Prostate gland (tissue), 2 donors: Measurements from ENCODE around the gene DMBX1. TPM values are rescaled to one million over a fixed set of nuclear protein-coding genes. Genes with fewer than 3 reads are reported as not detected.

ENCODE experiments used
- DNase-seq: peaks from one replicate; pipeline ENCODE4 v3.0.0-alpha.2; 2019; ENCODE audit warnings: low spot score
- H3K27ac ChIP-seq, 2 donors: fragments of 200-600 bp; sonication (generic); 2 replicates each; pipeline ENCODE4 v1.5.1; 2017 to 2019
- H3K27me3 ChIP-seq: fragments of 200-600 bp; sonication (generic); replicated peaks from 2 replicates; pipeline ENCODE4 v1.5.1; 2019; ENCODE audit not compliant: insufficient read depth
- H3K36me3 ChIP-seq, 2 donors: fragments of 200-600 bp; sonication (generic); 1 replicate in 1 of 2; 2 replicates in 1 of 2; pipeline versions ENCODE4 v1.5.1 to v1.8.1; 2017 to 2019
- H3K4me1 ChIP-seq: fragments of 200-600 bp; sonication (generic); replicated peaks from 2 replicates; pipeline ENCODE4 v1.5.1; 2019
- H3K4me3 ChIP-seq, 2 donors: fragments of 200-600 bp; sonication (generic); 2 replicates each; pipeline ENCODE4 v1.5.1; 2017 to 2019
- H3K9me3 ChIP-seq: fragments of 200-600 bp; sonication (generic); 2 replicates; pipeline ENCODE4 v1.5.1; 2017
- CTCF ChIP-seq, 4 experiments: fragments of 200-600 bp in 2 of 4; fragments of 450-650 bp in 2 of 4; sonication (generic) in 2 of 4; IDR thresholded peaks; 1 replicate in 3 of 4; 2 replicates in 1 of 4; pipeline ENCODE4 v1.5.1; 2016 to 2019; ENCODE audit warnings: antibody characterized with exemption in 4 of 4, mild to moderate bottlenecking in 2 of 4, moderate library complexity in 2 of 4
- POLR2A ChIP-seq: fragments of 450-650 bp; IDR thresholded peaks from one replicate; pipeline ENCODE4 v1.6.1; 2016; ENCODE audit warnings: antibody characterized with exemption, mild to moderate bottlenecking
- POLR2AphosphoS5 ChIP-seq: sonication (generic); formaldehyde crosslinking; IDR thresholded peaks from one replicate; pipeline ENCODE4 v1.6.1; 2017; ENCODE audit warnings: antibody characterized with exemption
- WGBS: methylation state at CpG from one replicate; pipeline ENCODE4 v1.1.5; 2018; 5-methylcytosine and 5-hydroxymethylcytosine counted together
- intact Hi-C: fragments of 100-400 bp; cut with DNase I; formaldehyde crosslinking; loops from one replicate; pipeline ENCODE4 v1.14.2; 2022
- total RNA-seq, 2 donors: library from RNA; depleted of rRNA; stranded (reverse); fragments of >200 nt; gene quantifications; one replicate each; pipeline ENCODE4 v1.1.0, GENCODE V29; 2016

The DMBX1 gene
- total RNA-seq, 2 donors from 2014 or later, result not detected

- H3K9me3 ChIP-seq, result no peaks in the 10 kb centered on the region
- H3K4me3 ChIP-seq, result no peak overlapping the region
- intact Hi-C loops, result no loop called here
- TF ChIP-seq POLR2A, result no peak
- no peak for TF ChIP-seq CTCF (IDR thresholded peaks at IDR 0.05)
- peak; percentile 29 for TF ChIP-seq POLR2AphosphoS5
- H3K4me1 ChIP-seq, result peaks cover 5% of the 10 kb centered on the region
- no peak for DNase-seq
- H3K36me3 ChIP-seq, result no peaks in the 10 kb centered on the region
- WGBS, result 12% methylated on average over 44 of the region's 50 CpGs
- no peak overlapping the region for H3K27ac ChIP-seq
- H3K27me3 ChIP-seq, result peaks cover 46% of the 10 kb centered on the region
Measured at GRCh38 chr1:46490656-46491442, 1.2 kb downstream of the DMBX1 start.

DNA sequence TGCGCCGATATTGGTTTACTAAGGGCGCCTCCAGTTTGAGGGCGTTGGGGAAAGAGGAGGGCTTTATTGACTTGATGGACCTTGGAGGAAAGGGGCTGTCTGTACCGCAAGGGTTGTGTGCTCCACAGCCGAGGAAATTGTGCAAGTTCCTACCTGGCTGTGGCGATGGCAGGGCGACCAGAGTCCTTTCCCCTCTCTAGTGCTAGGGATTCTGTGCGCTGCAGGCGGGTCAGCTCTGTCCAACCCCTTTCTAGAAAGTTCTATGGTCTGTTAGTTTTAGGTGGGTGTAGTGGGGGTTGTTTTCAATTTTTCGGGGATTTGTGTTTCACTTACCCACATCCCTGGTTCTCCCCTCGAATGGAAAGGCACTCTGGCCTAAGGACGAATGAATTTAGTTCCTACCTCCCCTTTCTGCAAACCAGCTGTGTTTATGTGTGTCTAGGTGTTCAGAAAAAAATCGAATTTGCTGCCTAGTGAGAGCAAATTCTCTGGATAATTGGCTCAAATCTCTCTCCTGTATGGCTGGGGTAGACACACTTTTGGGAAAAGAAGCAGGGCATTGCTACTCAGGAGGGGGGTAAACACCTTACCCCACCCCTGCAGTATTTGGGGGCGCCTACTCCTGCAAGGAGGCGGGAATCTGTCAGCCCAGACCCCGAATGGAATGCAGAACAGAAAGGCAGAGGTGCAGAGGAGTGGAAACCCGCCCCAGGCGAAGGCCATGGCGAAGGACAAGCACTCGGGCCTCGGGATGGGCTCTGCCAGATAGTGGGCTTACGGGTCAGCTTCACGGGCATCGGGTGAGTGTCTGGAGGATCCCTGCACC, 2.0 kb downstream of the DMBX1 start:
- Histone ChIP-seq H3K9me3 (no peaks in the 10 kb centered on the region), H3K36me3 (no peaks in the 10 kb centered on the region), H3K4me1 (peaks cover 5% of the 10 kb centered on the region), H3K4me3 (no peak overlapping the region), H3K27ac (no peak overlapping the region), H3K27me3 (peaks cover 45% of the 10 kb centered on the region)
- no peak for DNase-seq
- WGBS, result 37% methylated on average over 25 of the region's 25 CpGs
- intact Hi-C loops, result no loop called here
- TF ChIP-seq POLR2A (no peak), POLR2AphosphoS5 (no peak), CTCF (IDR thresholded peaks at IDR 0.05) (no peak)

- Histone ChIP-seq H3K4me3 (no peak overlapping the region), H3K36me3 (no peaks in the 10 kb centered on the region), H3K4me1 (peaks cover 5% of the 10 kb centered on the region), H3K9me3 (no peaks in the 10 kb centered on the region), H3K27ac (no peak overlapping the region), H3K27me3 (peaks cover 45% of the 10 kb centered on the region)
- TF ChIP-seq CTCF (IDR thresholded peaks at IDR 0.05) (no peak), POLR2A (no peak)
- 66% methylated on average over 11 of the region's 11 CpGs for WGBS
- no peak for DNase-seq
- intact Hi-C loops, result no loop called here
Measured at GRCh38 chr1:46492269-46492853, 2.7 kb downstream of the DMBX1 start.

GRCh38 chr1:46492871-46493270, 3.2 kb downstream of the DMBX1 start:
- intact Hi-C loops, result no loop called here
- no peaks in the 10 kb centered on the region for H3K36me3 ChIP-seq
- H3K4me3 ChIP-seq, result no peak overlapping the region
- 41% methylated on average over 20 of the region's 20 CpGs for WGBS
- no peak for DNase-seq
- TF ChIP-seq POLR2A (no peak), CTCF (IDR thresholded peaks at IDR 0.05) (no peak), POLR2AphosphoS5 (no peak)
- peaks cover 41% of the 10 kb centered on the region for H3K27me3 ChIP-seq
- H3K9me3 ChIP-seq, result no peaks in the 10 kb centered on the region
- peaks cover 5% of the 10 kb centered on the region for H3K4me1 ChIP-seq
- H3K27ac ChIP-seq, result no peak overlapping the region
